Mucosa of descending colon (tissue), 3 donors: ENCODE results near the gene NUDT2. TPM values are rescaled to one million over a fixed set of nuclear protein-coding genes. Genes with fewer than 3 reads are reported as not detected.

Experiments
- ATAC-seq: fragments of 200-7000 bp; cut with Tn5 transposase; one replicate; pipeline ENCODE4 v1.9.1; 2020; ENCODE audit warnings: mild to moderate bottlenecking, moderate library complexity
- DNase-seq, 3 donors: peaks; one replicate each; pipeline ENCODE4 v3.0.0-alpha.2; 2020
- H3K36me3 ChIP-seq: fragments of 200-600 bp; one replicate; pipeline ENCODE4 v1.8.0; 2021; ENCODE audit warnings: low read depth, mild to moderate bottlenecking
- H3K4me1 ChIP-seq: fragments of 200-600 bp; one replicate; pipeline ENCODE4 v1.8.0; 2021; ENCODE audit warnings: low read depth, mild to moderate bottlenecking
- H3K4me3 ChIP-seq: fragments of 200-600 bp; one replicate; pipeline ENCODE4 v1.8.0; 2021; ENCODE audit warnings: mild to moderate bottlenecking
- H3K9me3 ChIP-seq: fragments of 200-600 bp; one replicate; pipeline ENCODE4 v1.8.0; 2021; ENCODE audit warnings: mild to moderate bottlenecking
- intact Hi-C, 2 donors: fragments of 100-400 bp; cut with DNase I in 1 of 2; cut with micrococcal nuclease in 1 of 2; formaldehyde crosslinking; loops; one replicate each; pipeline versions ENCODE4 v1.11.0 to v1.11.1; 2022; cut with DNase I, micrococcal nuclease
- total RNA-seq, 3 donors: library from RNA; stranded (reverse); fragmentation: NEBNext Ultra II Directional in 2 of 3; extraction: Animal tissue kit (Norgen Biotek cat#: 25700) in 2 of 3; gene quantifications; one replicate each; pipeline versions ENCODE4 v1.2.1 to v1.2.4, GENCODE V29; 2021 to 2023
- TF ChIP-seq, protein P1 (sequence below): fragments of 200-600 bp; IDR thresholded peaks from one replicate; pipeline ENCODE4 v1.8.0; 2022; ENCODE audit warnings: antibody characterized with exemption, mild to moderate bottlenecking
- donor health status: DM: no; HTN: no; CAD: no; lungs with moderate emphysema.
- donor health status: DM: no; HTN: no; CAD: no.
- donor health status: DM: no; HTN: yes; CAD: no.

The NUDT2 gene
- total RNA-seq, 3 donors from 2014 or later: 14.9 to 19.9 (median 17.2) TPM

DNA sequence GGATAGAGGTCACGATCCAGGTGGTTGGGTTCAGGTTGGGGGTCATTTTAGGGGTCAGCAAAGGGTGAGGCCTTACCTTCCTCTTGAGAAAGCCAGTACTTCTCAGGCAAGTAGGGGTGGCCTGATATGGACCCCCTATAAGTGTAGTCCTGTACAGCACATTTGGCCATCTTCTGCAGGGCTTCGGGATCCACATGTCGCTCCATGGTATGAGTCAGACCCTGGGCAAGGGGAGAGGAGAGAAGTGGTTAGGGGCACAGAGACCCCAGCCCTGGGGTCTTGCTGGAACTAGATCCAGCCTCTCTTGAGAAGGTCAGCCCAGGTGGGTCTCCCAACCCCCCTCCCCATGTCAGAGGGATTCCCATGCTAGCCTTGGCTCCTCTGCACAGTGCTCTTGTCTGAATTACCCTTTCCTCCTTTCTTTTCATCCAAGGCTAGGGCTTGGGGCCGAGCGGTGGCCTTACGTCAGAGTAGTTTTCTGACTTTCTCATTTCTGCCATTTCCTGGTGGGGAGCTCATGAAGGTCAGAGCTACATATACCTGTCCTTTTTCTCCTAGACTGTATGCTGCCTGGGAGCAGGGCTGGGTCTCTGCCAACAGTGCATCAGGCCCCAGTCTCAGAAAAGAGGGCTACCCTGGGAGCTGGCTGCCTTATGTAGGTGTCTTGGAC is 56.3 kb downstream of the NUDT2 start:
- TF ChIP-seq, protein P1, sequence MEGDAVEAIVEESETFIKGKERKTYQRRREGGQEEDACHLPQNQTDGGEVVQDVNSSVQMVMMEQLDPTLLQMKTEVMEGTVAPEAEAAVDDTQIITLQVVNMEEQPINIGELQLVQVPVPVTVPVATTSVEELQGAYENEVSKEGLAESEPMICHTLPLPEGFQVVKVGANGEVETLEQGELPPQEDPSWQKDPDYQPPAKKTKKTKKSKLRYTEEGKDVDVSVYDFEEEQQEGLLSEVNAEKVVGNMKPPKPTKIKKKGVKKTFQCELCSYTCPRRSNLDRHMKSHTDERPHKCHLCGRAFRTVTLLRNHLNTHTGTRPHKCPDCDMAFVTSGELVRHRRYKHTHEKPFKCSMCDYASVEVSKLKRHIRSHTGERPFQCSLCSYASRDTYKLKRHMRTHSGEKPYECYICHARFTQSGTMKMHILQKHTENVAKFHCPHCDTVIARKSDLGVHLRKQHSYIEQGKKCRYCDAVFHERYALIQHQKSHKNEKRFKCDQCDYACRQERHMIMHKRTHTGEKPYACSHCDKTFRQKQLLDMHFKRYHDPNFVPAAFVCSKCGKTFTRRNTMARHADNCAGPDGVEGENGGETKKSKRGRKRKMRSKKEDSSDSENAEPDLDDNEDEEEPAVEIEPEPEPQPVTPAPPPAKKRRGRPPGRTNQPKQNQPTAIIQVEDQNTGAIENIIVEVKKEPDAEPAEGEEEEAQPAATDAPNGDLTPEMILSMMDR: no peak
- Histone ChIP-seq H3K4me3 (no peak overlapping the region), H3K9me3 (no peaks in the 10 kb centered on the region), H3K4me1 (peaks cover 7% of the 10 kb centered on the region), H3K36me3 (no peaks in the 10 kb centered on the region)
- no peak for ATAC-seq
- no peak for DNase-seq
- intact Hi-C loops: no loop called here

DNA sequence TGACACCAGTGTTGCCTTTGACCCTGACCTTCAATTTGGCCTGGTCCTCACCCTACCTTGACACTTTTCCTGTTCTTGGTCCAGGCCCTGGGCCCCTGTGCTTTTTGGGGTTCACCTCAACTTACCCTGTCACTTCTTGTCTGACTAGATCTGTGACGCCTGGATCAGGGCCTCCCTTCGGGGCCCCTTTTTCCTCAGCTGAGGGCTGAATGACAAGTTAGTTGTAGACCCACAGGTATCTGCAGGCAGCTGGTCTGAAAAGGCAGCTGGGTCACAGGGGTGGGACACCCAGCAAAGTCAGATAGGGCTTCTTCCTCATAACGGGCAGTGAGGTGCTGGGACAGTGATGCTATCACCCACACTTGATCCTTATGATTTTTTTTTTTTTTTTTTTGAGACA is 57.3 kb downstream of the NUDT2 start:
- Histone ChIP-seq H3K4me3 (no peak overlapping the region), H3K9me3 (no peaks in the 10 kb centered on the region), H3K36me3 (no peaks in the 10 kb centered on the region), H3K4me1 (no peaks in the 10 kb centered on the region)
- no peak for ATAC-seq
- intact Hi-C loops: no loop called here
- TF ChIP-seq, protein P1: no peak
- DNase-seq: no peak

DNA sequence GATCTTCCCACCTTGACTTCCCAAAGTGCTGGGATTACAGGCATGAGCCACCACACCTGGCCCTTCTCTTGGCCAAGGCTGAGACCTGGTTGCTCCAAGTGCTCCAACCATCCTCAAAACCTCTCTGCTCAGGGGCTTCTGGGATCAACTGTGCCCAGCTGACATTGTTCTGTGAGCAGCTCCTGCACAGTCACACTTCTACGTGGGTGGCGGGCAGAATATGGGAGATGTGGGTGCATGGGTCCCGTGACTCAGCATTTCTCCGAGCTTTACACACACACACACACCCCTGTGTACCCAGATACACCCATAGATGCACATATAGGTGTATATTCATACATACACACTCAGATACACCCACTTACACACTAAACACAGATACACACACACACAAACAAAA is 57.9 kb downstream of the NUDT2 start:
- no peak for DNase-seq
- Histone ChIP-seq H3K9me3 (no peaks in the 10 kb centered on the region), H3K36me3 (no peaks in the 10 kb centered on the region), H3K4me3 (no peak overlapping the region), H3K4me1 (no peaks in the 10 kb centered on the region)
- TF ChIP-seq, protein P1: no peak
- intact Hi-C loops: no loop called here
- no peak for ATAC-seq

DNA sequence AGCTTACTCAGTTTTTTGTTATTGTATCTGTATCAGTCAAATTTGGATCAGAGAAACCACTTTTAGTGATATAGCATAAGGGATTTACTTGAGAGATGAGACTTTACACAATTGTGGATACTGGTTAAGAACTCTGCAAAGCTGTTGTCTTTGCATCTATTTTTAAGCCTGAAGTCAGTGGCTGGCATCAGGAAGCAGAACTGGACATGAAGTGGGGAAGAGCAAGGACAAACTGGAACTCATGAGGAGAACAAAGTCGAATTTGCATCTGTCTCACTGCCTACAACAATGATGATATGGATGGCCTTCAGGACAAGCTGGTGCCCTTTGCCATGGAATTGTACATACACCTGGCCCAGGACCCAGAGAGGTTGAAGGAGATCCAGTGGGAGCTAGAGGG is 63.1 kb downstream of the NUDT2 start:
- Histone ChIP-seq H3K36me3 (no peaks in the 10 kb centered on the region), H3K4me3 (no peak overlapping the region), H3K4me1 (no peaks in the 10 kb centered on the region), H3K9me3 (no peaks in the 10 kb centered on the region)
- TF ChIP-seq, protein P1: no peak
- intact Hi-C loops: no loop called here
- DNase-seq (no peak), ATAC-seq (no peak)

Other genes with a start within 250 kb of the NUDT2 start
- gene DCAF12, start 202.9 kb upstream of the NUDT2 start, total RNA-seq: 10 to 100 TPM; 28.7 to 43.0 (median 34.0) TPM
- 10 to 100 TPM; 33.7 to 53.1 (median 38.2) TPM for gene UBAP1, start 150.5 kb upstream of the NUDT2 start, total RNA-seq
- 1 to 10 TPM; 1.3 to 2.8 (median 1.8) TPM for gene KIF24, start 301 bp upstream of the NUDT2 start, total RNA-seq
- 10 to 100 TPM; 48.8 to 88.2 (median 63.4) TPM for gene MYORG, start 47.3 kb downstream of the NUDT2 start, total RNA-seq
- 10 to 100 TPM in 1 of 3 donors, 1 to 10 TPM in 2; 5.1 to 20.8 (median 8.6) TPM for gene FAM219A, start 129.0 kb downstream of the NUDT2 start, total RNA-seq
- gene DNAI1, start 129.2 kb downstream of the NUDT2 start, total RNA-seq: not detected
- gene ENHO, start 193.4 kb downstream of the NUDT2 start, total RNA-seq: 1 to 10 TPM; 1.4 to 2.0 (median 1.5) TPM